A673 (cell line): ENCODE results near the gene CAB39.

Source experiments
- CTCF ChIP-seq: fragments of 300-800, 200-600 bp; sonication (generic); conservative IDR thresholded peaks from 2 replicates; pipeline ENCODE4 v1.5.1; 2017; ENCODE audit warnings: low read depth, mild to moderate bottlenecking, antibody characterized with exemption, low read length, moderate library complexity, mixed read lengths
- EZH2 ChIP-seq: fragments of 200-600 bp; sonication (generic); IDR thresholded peaks from 2 replicates; pipeline ENCODE4 v1.6.1; 2017; ENCODE audit warnings: borderline replicate concordance, low read depth, mild to moderate bottlenecking, mixed read lengths, antibody characterized with exemption, low read length; ENCODE audit not compliant: poor library complexity, severe bottlenecking

- TF ChIP-seq CTCF (no peak), EZH2 (no peak)
Observed at GRCh38 chr2:230793572-230794359, 81.1 kb downstream of the CAB39 start.
